ENCODE measurements around the gene SSTR3. TPM values are rescaled to one million over a fixed set of nuclear protein-coding genes. Genes with fewer than 3 reads are reported as not detected.

SSTR3 gene
- polyA plus RNA-seq, 1 donor = not detected

GRCh38 chr22:37167176-37167980 is 44.9 kb downstream of the SSTR3 start:
- DNase-seq (ENCODE audit: low read depth) = no peak

- DNase-seq (ENCODE audit: low read depth) = no peak
Measured at GRCh38 chr22:37166675-37167066, 45.6 kb downstream of the SSTR3 start.

GRCh38 chr22:37165940-37166674 is 46.2 kb downstream of the SSTR3 start:
- no peak for DNase-seq (ENCODE audit: low read depth)

- no peak for DNase-seq (ENCODE audit: low read depth)
Measured at GRCh38 chr22:37165066-37165465, 47.2 kb downstream of the SSTR3 start.

- DNase-seq (ENCODE audit: low read depth) = no peak
Measured at GRCh38 chr22:37164505-37164887, 47.8 kb downstream of the SSTR3 start.

GRCh38 chr22:37163575-37164504 is 48.4 kb downstream of the SSTR3 start:
- DNase-seq (ENCODE audit: low read depth) = no peak

- DNase-seq (ENCODE audit: low read depth) = no peak
Measured at GRCh38 chr22:37163096-37163489, 49.2 kb downstream of the SSTR3 start.

GRCh38 chr22:37162221-37163095 is 49.8 kb downstream of the SSTR3 start:
- no peak for DNase-seq (ENCODE audit: low read depth)

GRCh38 chr22:37161443-37161842 is 50.8 kb downstream of the SSTR3 start:
- no peak for DNase-seq (ENCODE audit: low read depth)

- DNase-seq (ENCODE audit: low read depth) = no peak
Measured at GRCh38 chr22:37160027-37160426, 52.2 kb downstream of the SSTR3 start.

- no peak for DNase-seq (ENCODE audit: low read depth)
Measured at GRCh38 chr22:37158963-37159290, 53.4 kb downstream of the SSTR3 start.

- DNase-seq (ENCODE audit: low read depth) = no peak
Measured at GRCh38 chr22:37157516-37158285, 54.6 kb downstream of the SSTR3 start.

GRCh38 chr22:37156686-37157435 is 55.4 kb downstream of the SSTR3 start:
- DNase-seq (ENCODE audit: low read depth) = no peak

GRCh38 chr22:37155971-37156370 is 56.3 kb downstream of the SSTR3 start:
- DNase-seq (ENCODE audit: low read depth) = no peak

- DNase-seq (ENCODE audit: low read depth) = no peak
Measured at GRCh38 chr22:37154925-37155712, 57.2 kb downstream of the SSTR3 start.
